Endodermal cell (in vitro differentiated cells): ENCODE data around the gene ELN. TPM values are rescaled to one million over a fixed set of nuclear protein-coding genes. Genes with fewer than 3 reads are reported as not detected.
A peak's percentile ranks its signal among the peaks of the same experiment; 100 is the strongest.

ENCODE experiments used
- DNase-seq: peaks from one replicate; pipeline ENCODE4 v3.0.0-alpha.2; 2017
- H3K27ac ChIP-seq: 2 replicates; pipeline ENCODE4 v1.5.1; 2013; ENCODE audit warnings: mild to moderate bottlenecking, low read depth, low read length, moderate library complexity
- H3K27me3 ChIP-seq: 2 replicates; pipeline ENCODE4 v1.6.1; 2013; ENCODE audit warnings: mild to moderate bottlenecking, low read length, moderate library complexity; ENCODE audit not compliant: insufficient read depth, control insufficient read depth, poor library complexity, severe bottlenecking
- H3K36me3 ChIP-seq: 2 replicates; pipeline ENCODE4 v1.7.0; 2013; ENCODE audit warnings: mild to moderate bottlenecking, low read length, moderate library complexity; ENCODE audit not compliant: control insufficient read depth, insufficient read depth
- H3K4me1 ChIP-seq: one replicate; pipeline ENCODE4 v1.7.0; 2013; ENCODE audit warnings: low read length; ENCODE audit not compliant: control insufficient read depth, insufficient read depth
- H3K4me3 ChIP-seq: 2 replicates; pipeline ENCODE4 v1.5.1; 2013; ENCODE audit warnings: mild to moderate bottlenecking, low read length, moderate library complexity
- H3K9ac ChIP-seq: 2 replicates; pipeline ENCODE4 v1.6.1; 2013; ENCODE audit warnings: mild to moderate bottlenecking, low read length, moderate library complexity; ENCODE audit not compliant: poor library complexity, severe bottlenecking; ENCODE audit errors: extremely low read depth
- H3K9me3 ChIP-seq: 2 replicates; pipeline ENCODE4 v1.6.1; 2013; ENCODE audit warnings: mild to moderate bottlenecking, low read length, moderate library complexity; ENCODE audit not compliant: control insufficient read depth
- H3K27ac Mint-ChIP-seq: 2 replicates; pipeline ENCODE4 v1.8.0; 2020; ENCODE audit warnings: mixed read lengths
- H3K27me3 Mint-ChIP-seq: 2 replicates; pipeline ENCODE4 v1.8.0; 2021; ENCODE audit warnings: mild to moderate bottlenecking, mixed read lengths; ENCODE audit not compliant: insufficient read depth
- H3K36me3 Mint-ChIP-seq: 2 replicates; pipeline ENCODE4 v1.8.0; 2020; ENCODE audit warnings: low read depth, mixed read lengths
- H3K4me1 Mint-ChIP-seq: 2 replicates; pipeline ENCODE4 v1.8.0; 2020; ENCODE audit warnings: mixed read lengths
- H3K4me3 Mint-ChIP-seq: 2 replicates; pipeline ENCODE4 v1.8.0; 2020; ENCODE audit warnings: mild to moderate bottlenecking, moderate library complexity, mixed read lengths
- H3K9me3 Mint-ChIP-seq: 2 replicates; pipeline ENCODE4 v1.8.0; 2020; ENCODE audit warnings: mild to moderate bottlenecking, mixed read lengths
- WGBS, 2 experiments: methylation state at CpG; one replicate each; pipeline versions ENCODE4 v1.1.5 to v1.1.7; 2013; ENCODE audit warnings: missing lambda C conversion rate in 2 of 2, mixed read lengths in 1 of 2; ENCODE audit not compliant: insufficient coverage in 1 of 2, insufficient read length in 1 of 2; 5-methylcytosine and 5-hydroxymethylcytosine counted together
- total RNA-seq, 2 donors: library from RNA; stranded (reverse); fragmentation: NEBNext Ultra II Directional in 1 of 2; extraction: Animal tissue kit (Norgen Biotek cat#: 25700) in 1 of 2; gene quantifications; 2 replicates in 1 of 2; 3 replicates in 1 of 2; pipeline ENCODE4 v1.2.1, GENCODE V29; 2021
- TF ChIP-seq, protein P1 (sequence below): fragments of 200-600 bp; sonication (generic); conservative IDR thresholded peaks from 2 replicates; pipeline ENCODE4 v1.5.0; 2021; ENCODE audit warnings: antibody characterized with exemption, mild to moderate bottlenecking

Gene ELN
- total RNA-seq, 2 donors from 2014 or later: 0.70 to 1.6 TPM

DNA sequence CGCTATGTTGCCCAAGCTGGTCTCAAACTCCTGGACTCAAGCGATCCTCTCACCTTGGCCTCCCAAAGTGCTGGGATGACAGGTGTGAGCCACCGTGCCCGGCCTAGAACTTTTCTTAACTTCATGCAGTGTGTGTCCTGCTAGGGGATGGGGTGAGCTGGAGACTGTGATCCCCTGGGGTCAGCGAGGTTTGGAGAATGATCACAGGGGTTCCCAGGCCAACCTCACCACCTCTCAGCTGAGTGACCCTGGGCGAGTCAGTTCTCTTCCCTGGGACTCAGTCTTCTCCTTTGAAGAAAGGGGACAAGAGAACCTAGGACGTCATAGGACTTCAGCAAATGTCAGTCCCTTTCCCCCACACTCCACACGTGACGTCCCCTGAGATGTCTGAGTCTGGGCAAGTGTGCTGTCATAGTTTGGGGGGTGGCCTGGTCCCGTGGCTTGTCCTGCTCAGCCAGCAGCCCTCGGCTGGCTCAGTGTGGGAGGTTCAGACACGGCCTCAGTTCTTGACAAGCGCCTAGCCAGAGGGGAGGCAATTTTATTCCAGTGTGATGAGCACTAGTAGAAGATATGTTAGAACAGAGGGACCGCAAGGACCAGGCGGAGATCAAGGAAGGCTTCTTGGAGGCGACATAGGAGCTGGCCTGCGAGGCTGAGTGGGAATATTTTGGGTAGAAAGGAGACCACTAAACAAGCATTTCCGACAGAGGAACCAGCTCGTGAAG, 43.3 kb upstream of the ELN start:
- no peaks in the 10 kb centered on the region for H3K36me3 Mint-ChIP-seq
- H3K27ac Mint-ChIP-seq: no peak overlapping the region
- H3K4me1 Mint-ChIP-seq: peaks cover 11% of the 10 kb centered on the region
- TF ChIP-seq, protein P1, sequence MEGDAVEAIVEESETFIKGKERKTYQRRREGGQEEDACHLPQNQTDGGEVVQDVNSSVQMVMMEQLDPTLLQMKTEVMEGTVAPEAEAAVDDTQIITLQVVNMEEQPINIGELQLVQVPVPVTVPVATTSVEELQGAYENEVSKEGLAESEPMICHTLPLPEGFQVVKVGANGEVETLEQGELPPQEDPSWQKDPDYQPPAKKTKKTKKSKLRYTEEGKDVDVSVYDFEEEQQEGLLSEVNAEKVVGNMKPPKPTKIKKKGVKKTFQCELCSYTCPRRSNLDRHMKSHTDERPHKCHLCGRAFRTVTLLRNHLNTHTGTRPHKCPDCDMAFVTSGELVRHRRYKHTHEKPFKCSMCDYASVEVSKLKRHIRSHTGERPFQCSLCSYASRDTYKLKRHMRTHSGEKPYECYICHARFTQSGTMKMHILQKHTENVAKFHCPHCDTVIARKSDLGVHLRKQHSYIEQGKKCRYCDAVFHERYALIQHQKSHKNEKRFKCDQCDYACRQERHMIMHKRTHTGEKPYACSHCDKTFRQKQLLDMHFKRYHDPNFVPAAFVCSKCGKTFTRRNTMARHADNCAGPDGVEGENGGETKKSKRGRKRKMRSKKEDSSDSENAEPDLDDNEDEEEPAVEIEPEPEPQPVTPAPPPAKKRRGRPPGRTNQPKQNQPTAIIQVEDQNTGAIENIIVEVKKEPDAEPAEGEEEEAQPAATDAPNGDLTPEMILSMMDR: no peak
- Histone ChIP-seq H3K27ac (no peak overlapping the region), H3K27me3 (no peaks in the 10 kb centered on the region), H3K4me1 (no peaks in the 10 kb centered on the region), H3K9me3 (no peaks in the 10 kb centered on the region), H3K36me3 (no peaks in the 10 kb centered on the region), H3K9ac (no peak overlapping the region), H3K4me3 (no peak overlapping the region)
- H3K27me3 Mint-ChIP-seq: peaks cover 1% of the 10 kb centered on the region
- 88 to 89% methylated on average over 11 to 19 of the region's 19 CpGs for WGBS, 2 experiments
- no peak for DNase-seq
- no peak overlapping the region for H3K4me3 Mint-ChIP-seq
- H3K9me3 Mint-ChIP-seq: no peaks in the 10 kb centered on the region

DNA sequence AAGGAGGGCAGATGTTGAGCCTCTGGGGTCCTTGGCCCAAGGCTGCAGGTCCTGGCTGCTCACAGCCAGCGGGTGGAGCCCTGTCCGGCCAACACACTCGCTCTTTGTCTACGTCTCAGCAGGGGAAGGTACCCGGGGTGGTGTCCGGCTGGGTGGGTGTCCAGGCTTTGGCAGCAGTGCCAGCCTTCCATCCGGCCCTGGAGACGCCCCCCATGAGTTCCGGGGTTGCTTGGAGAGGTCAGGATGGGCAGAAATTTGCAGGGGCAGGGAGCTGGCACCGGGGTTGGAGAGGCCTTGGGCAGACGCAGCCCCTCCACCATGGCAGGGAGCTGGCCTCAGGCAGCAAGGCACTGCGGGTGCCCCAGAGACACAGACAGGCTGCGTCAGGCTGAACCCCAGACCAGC, 42.2 kb upstream of the ELN start:
- DNase-seq: no peak
- no peak overlapping the region for H3K4me3 Mint-ChIP-seq
- no peaks in the 10 kb centered on the region for H3K36me3 Mint-ChIP-seq
- Histone ChIP-seq H3K9me3 (no peaks in the 10 kb centered on the region), H3K4me1 (no peaks in the 10 kb centered on the region), H3K4me3 (no peak overlapping the region), H3K36me3 (no peaks in the 10 kb centered on the region), H3K27ac (peak overlapping the region; percentile 49), H3K9ac (no peak overlapping the region), H3K27me3 (no peaks in the 10 kb centered on the region)
- 92 to 95% methylated on average over 12 to 13 of the region's 13 CpGs for WGBS, 2 experiments
- TF ChIP-seq, protein P1: peak; percentile 41
- H3K27me3 Mint-ChIP-seq: peaks cover 1% of the 10 kb centered on the region
- H3K4me1 Mint-ChIP-seq: peaks cover 11% of the 10 kb centered on the region
- no peaks in the 10 kb centered on the region for H3K9me3 Mint-ChIP-seq
- peak overlapping the region; percentile 10 for H3K27ac Mint-ChIP-seq

DNA sequence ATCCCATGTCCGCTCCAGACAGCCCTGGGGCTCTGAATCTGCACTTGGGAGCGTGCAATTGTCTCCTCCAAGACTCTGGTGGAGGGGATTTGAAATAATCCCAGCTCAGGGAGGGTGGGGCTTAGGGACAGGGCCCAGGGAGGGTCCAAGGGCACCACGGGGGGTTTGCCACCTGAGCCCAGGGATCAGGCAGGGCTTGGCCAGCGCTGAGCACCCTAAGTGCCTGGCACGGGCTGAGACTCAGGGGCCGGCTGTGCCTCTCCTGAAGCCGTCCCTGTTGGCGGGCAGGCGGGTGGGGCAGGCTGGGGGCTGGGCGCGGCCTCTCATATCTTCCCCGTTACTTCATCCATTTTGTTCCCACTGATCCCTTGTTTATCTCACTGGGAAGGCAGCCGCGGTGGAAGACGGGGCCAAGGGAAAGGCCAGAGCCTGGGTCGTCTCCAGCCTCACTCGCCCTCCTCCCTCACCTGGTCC, 41.8 kb upstream of the ELN start:
- Histone ChIP-seq H3K27ac (peak overlapping the region; percentile 49), H3K9ac (no peak overlapping the region), H3K27me3 (no peaks in the 10 kb centered on the region), H3K9me3 (no peaks in the 10 kb centered on the region), H3K4me3 (no peak overlapping the region), H3K36me3 (no peaks in the 10 kb centered on the region), H3K4me1 (no peaks in the 10 kb centered on the region)
- Mint-ChIP-seq H3K9me3 (no peaks in the 10 kb centered on the region), H3K4me1 (peaks cover 11% of the 10 kb centered on the region), H3K36me3 (no peaks in the 10 kb centered on the region), H3K4me3 (no peak overlapping the region), H3K27me3 (peaks cover 1% of the 10 kb centered on the region), H3K27ac (no peak overlapping the region)
- 88 to 97% methylated on average over 5 to 17 of the region's 17 CpGs for WGBS, 2 experiments
- TF ChIP-seq, protein P1: no peak
- DNase-seq: no peak
